CD4-positive, alpha-beta memory T cell (primary cell): ENCODE data around the gene ICA1L. TPM values are rescaled to one million over a fixed set of nuclear protein-coding genes. Genes with fewer than 3 reads are reported as not detected.
"Not testable (repeated sequence)": the region's sequence is repeated elsewhere in the genome, so short reads cannot be mapped to it uniquely, and the experiment has no call there.

ENCODE experiments used
- CTCF ChIA-PET: fragments of 350-600 bp; sonication (Branson Sonifier 250); formaldehyde crosslinking; loops from one replicate; lab custom pipeline; 2021; ENCODE audit warnings: inconsistent platforms; ENCODE audit not compliant: partially characterized antibody; lab: Charles Lee
- POLR2A ChIA-PET: fragments of 350-600 bp; sonication (Branson Sonifier 250); formaldehyde crosslinking; loops from one replicate; lab custom pipeline; 2021; ENCODE audit not compliant: partially characterized antibody; lab: Charles Lee
- DNase-seq, 5 donors: peaks; one replicate each; pipeline versions ENCODE4 v3.0.0 to v3.0.0-alpha.2; 2020 to 2022; ENCODE audit warnings: mixed read lengths in 1 of 5
- H3K27ac ChIP-seq: one replicate; pipeline ENCODE4 v1.7.0; 2013; ENCODE audit warnings: low read depth, low read length
- H3K27me3 ChIP-seq: 2 replicates; pipeline ENCODE4 v1.7.0; 2013; ENCODE audit warnings: mild to moderate bottlenecking, low read length, moderate library complexity; ENCODE audit not compliant: insufficient read depth
- H3K36me3 ChIP-seq: 2 replicates; pipeline ENCODE4 v1.7.0; 2013; ENCODE audit warnings: mild to moderate bottlenecking, low read length, moderate library complexity; ENCODE audit not compliant: insufficient read depth
- H3K4me1 ChIP-seq: 2 replicates; pipeline ENCODE4 v1.7.0; 2013; ENCODE audit warnings: mild to moderate bottlenecking, low read length, moderate library complexity; ENCODE audit not compliant: insufficient read depth
- H3K4me3 ChIP-seq, 2 donors: one replicate each; pipeline ENCODE4 v1.7.0; 2013; ENCODE audit warnings: low read length in 2 of 2, mild to moderate bottlenecking in 1 of 2
- H3K9me3 ChIP-seq, 2 donors: one replicate each; pipeline ENCODE4 v1.7.0; 2013; ENCODE audit warnings: low read length in 2 of 2, control low read depth in 1 of 2; ENCODE audit not compliant: control insufficient read depth in 1 of 2
- H3K27ac Mint-ChIP-seq, 7 donors: one replicate each; pipeline ENCODE4 v1.8.0; 2020 to 2021; ENCODE audit warnings: mixed read lengths in 7 of 7, mild to moderate bottlenecking in 6 of 7, inconsistent platforms in 3 of 7, moderate library complexity in 3 of 7
- H3K27me3 Mint-ChIP-seq, 2 donors: one replicate each; pipeline ENCODE4 v1.8.0; 2020 to 2021; ENCODE audit warnings: mixed read lengths in 2 of 2
- H3K36me3 Mint-ChIP-seq, 2 donors: one replicate each; pipeline ENCODE4 v1.8.0; 2020 to 2021; ENCODE audit warnings: mixed read lengths in 2 of 2, inconsistent platforms in 1 of 2, mild to moderate bottlenecking in 1 of 2
- H3K4me1 Mint-ChIP-seq, 4 donors: one replicate each; pipeline ENCODE4 v1.8.0; 2020 to 2021; ENCODE audit warnings: mixed read lengths in 4 of 4, mild to moderate bottlenecking in 1 of 4
- H3K4me3 Mint-ChIP-seq, 8 donors: one replicate each; pipeline ENCODE4 v1.8.0; 2020 to 2021; ENCODE audit warnings: mixed read lengths in 8 of 8, mild to moderate bottlenecking in 7 of 8, moderate library complexity in 6 of 8, inconsistent platforms in 3 of 8
- H3K9me3 Mint-ChIP-seq, 8 donors: one replicate each; pipeline ENCODE4 v1.8.0; 2020 to 2021; ENCODE audit warnings: mixed read lengths in 8 of 8, mild to moderate bottlenecking in 5 of 8, inconsistent platforms in 3 of 8, moderate library complexity in 1 of 8
- intact Hi-C: fragments of 100-400 bp; cut with micrococcal nuclease; formaldehyde crosslinking; loops from one replicate; pipeline ENCODE4 v1.15.1; 2023
- polyA plus RNA-seq, 2 donors: library from polyadenylated mRNA; unstranded; fragments of 300-500 nt; fragmentation: Illumina TruSeq; gene quantifications; one replicate each; pipeline ENCODE4 v1.2.3, GENCODE V29; 2021
- total RNA-seq, 2 experiments: library from RNA; stranded (reverse); gene quantifications; one replicate each; pipeline ENCODE4 v1.2.3, GENCODE V29; 2021

The ICA1L gene
- total and polyA plus RNA-seq, 4 experiments from 2014 or later = 0.45 to 1.8 (median 0.54) TPM

DNA sequence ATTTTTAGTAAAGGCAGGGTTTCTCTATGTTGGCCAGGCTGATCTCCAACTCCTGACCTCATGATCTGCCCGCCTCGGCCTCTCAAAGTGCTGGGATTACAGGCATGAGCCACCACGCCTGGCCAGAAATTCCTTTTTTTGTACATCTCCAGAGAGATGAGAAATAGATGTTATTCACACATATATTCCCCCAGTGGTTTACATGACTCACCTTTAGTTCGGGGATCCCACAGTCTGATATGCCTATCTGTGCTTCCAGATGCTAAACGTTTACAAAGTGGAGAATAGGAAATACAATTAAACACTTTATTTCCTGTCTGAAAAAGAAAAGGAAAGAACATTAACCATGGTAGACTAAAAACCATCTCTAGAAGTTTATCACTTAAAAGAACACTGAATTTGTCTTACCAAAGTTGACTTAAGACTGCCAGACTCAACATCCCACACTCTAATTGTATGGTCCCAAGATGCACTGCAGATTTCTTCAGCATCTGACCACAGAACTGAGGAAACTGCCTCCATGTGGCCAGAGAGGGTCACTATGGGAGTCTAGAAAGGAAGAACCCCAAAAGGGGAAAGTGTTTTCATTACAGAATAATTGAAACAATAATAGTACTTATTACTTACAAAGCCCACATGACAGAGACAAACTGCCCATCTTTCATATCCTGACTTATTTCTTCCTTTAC, 12.6 kb upstream of the ICA1L start:
- peaks cover 6% of the 10 kb centered on the region for H3K36me3 ChIP-seq
- no peaks in the 10 kb centered on the region for H3K9me3 ChIP-seq
- no peak overlapping the region for H3K4me3 Mint-ChIP-seq
- H3K27ac ChIP-seq = no peak overlapping the region
- no peaks in the 10 kb centered on the region for H3K4me1 ChIP-seq
- H3K27me3 Mint-ChIP-seq = no peaks in the 10 kb centered on the region
- no peak for DNase-seq
- no peaks in the 10 kb centered on the region for H3K9me3 Mint-ChIP-seq
- H3K4me1 Mint-ChIP-seq = no peaks in the 10 kb centered on the region
- peak overlapping the region in 1 of 7 donors; percentile 22 for H3K27ac Mint-ChIP-seq
- ChIA-PET CTCF (no interaction called here), POLR2A (no interaction called here)
- no peak overlapping the region for H3K4me3 ChIP-seq
- no peaks in the 10 kb centered on the region for H3K27me3 ChIP-seq
- intact Hi-C loops = no loop called here
- H3K36me3 Mint-ChIP-seq = peaks cover 22 to 42% of the 10 kb centered on the region in 2 donors

DNA sequence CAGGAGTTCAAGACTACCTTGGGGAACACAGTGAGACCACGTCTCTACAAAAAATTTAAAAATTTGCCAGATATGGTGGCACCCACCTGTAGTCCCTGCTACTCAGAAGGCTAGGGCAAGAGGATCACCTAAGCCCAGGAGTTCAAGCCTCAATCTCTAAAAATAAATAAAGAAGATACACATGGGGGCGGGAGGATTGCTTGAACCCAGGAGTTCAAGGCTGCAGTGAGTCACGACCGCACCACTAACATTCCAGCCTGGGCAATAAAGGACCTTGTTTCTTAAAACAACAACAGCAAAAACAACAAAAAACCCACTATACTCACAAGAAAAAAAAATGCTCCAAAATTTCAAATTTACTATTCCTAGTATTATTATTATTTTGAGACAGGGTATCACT, 10.0 kb upstream of the ICA1L start:
- no peak overlapping the region for H3K4me3 Mint-ChIP-seq
- no peaks in the 10 kb centered on the region for H3K27me3 Mint-ChIP-seq
- POLR2A ChIA-PET = no interaction called here
- no peaks in the 10 kb centered on the region for H3K9me3 Mint-ChIP-seq
- CTCF ChIA-PET = interaction anchor here (1.7 kb wide), 1 partner anchor 10 kb away, joined by 9 read pairs; the partner anchor contains the start of gene ICA1L
- DNase-seq = no peak
- no peak overlapping the region for H3K27ac Mint-ChIP-seq
- no peak overlapping the region for H3K4me3 ChIP-seq
- no peaks in the 10 kb centered on the region for H3K27me3 ChIP-seq
- no peaks in the 10 kb centered on the region for H3K4me1 ChIP-seq
- no peaks in the 10 kb centered on the region for H3K9me3 ChIP-seq
- no peak overlapping the region for H3K27ac ChIP-seq
- no peaks in the 10 kb centered on the region for H3K4me1 Mint-ChIP-seq
- intact Hi-C loops = no loop called here
- H3K36me3 Mint-ChIP-seq = peaks cover 22 to 31% of the 10 kb centered on the region in 2 donors
- H3K36me3 ChIP-seq = peaks cover 6% of the 10 kb centered on the region

DNA sequence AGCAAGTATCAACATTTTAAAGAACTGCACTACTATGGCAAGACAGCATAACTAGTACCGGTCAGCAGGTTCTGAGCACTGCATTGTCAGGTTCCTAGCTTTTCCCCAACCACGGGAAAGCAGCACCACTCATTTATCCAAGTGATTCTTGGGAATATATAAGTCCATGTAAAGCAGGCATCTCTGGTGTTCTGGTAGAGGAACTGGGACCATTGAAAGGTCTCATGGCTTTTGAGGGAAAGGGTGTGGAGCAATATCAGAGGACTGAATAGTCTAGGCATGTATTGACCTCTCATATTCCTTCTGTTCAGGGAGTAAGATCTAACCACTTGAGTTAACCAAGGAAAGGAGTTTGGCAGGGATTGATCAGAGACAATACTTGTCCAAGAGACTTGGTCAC, 6.1 kb upstream of the ICA1L start:
- no peak overlapping the region for H3K27ac ChIP-seq
- H3K9me3 ChIP-seq = no peaks in the 10 kb centered on the region
- no peaks in the 10 kb centered on the region for H3K36me3 ChIP-seq
- Mint-ChIP-seq H3K9me3 (no peaks in the 10 kb centered on the region), H3K4me1 (peaks cover 0 to 4% (median under 1%) of the 10 kb centered on the region in 4 donors), H3K27me3 (no peaks in the 10 kb centered on the region), H3K36me3 (peaks cover 3 to 4% of the 10 kb centered on the region in 2 donors), H3K27ac (no peak overlapping the region), H3K4me3 (no peak overlapping the region)
- intact Hi-C loops = loop anchor here (10.0 kb wide), 1 partner anchor 137 kb away; the partner anchor contains the start of gene NBEAL1
- CTCF ChIA-PET = interaction anchor here (0.6 kb wide), 1 partner anchor 9 kb away, joined by 3 read pairs; no protein-coding TSS in a partner anchor
- no peaks in the 10 kb centered on the region for H3K27me3 ChIP-seq
- H3K4me1 ChIP-seq = no peaks in the 10 kb centered on the region
- H3K4me3 ChIP-seq = no peak overlapping the region
- POLR2A ChIA-PET = no interaction called here
- DNase-seq = no peak

DNA sequence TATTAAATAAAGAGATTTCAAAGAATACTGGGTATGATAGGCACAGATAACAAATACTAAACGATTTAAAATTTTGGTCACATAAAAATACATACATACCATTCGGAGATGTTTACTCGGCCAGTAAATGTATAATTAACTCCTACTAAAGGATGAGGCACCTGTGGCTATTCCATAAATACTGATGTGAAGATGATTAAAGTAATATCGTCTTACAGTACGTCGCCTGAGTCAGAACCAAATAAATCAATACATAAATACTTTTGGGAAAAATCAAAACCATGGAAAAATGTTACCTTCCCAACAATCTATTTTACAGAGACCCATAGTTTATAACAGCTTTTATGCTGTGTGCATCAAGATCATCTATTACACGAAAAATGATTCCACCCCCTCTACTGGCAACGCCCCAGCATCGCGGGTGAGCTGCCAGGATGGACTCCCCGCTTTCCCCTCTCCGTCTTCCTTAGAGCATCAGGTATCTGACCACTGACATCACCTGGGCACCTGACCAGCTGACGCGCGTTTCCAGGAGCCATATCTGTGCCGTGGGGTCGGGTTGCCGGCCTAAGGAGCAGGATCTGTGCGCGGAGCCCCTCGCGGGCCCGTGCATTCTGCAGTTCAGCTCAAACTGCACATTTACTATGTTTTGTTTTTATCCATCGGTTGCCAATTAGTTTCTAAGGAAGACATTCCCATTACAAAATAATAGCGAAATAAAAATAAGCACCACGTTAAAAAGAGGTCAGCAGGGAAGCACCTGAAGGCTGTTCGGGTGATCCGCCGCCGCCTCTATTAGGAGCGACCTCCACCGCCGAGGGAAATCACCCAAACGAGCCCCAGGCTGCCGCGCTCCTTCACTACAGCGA, 901 bp downstream of the ICA1L start:
- peak; percentile 44 to 57 (median 51) for DNase-seq
- ChIA-PET POLR2A (interaction anchor here (0.5 to 2.6 kb wide), 7 partner anchors 9 to 282 kb away, joined by 3 to 9 read pairs (median 4); partner anchors contain the start of genes FAM117B and WDR12), CTCF (interaction anchor here (0.5 to 4.6 kb wide), 14 partner anchors 10 to 322 kb away, joined by 3 to 53 read pairs (median 3); no protein-coding TSS in a partner anchor)
- peak overlapping the region; percentile 87 to 97 (median 94) for H3K4me3 Mint-ChIP-seq
- Histone ChIP-seq H3K4me3 (peak overlapping the region; percentile 59 to 62), H3K27me3 (no peaks in the 10 kb centered on the region), H3K27ac (peak overlapping the region; percentile 51), H3K4me1 (peaks cover 3% of the 10 kb centered on the region), H3K36me3 (no peaks in the 10 kb centered on the region), H3K9me3 (no peaks in the 10 kb centered on the region)
- peaks cover 0 to 6% of the 10 kb centered on the region in 2 donors for H3K36me3 Mint-ChIP-seq
- no peaks in the 10 kb centered on the region for H3K9me3 Mint-ChIP-seq
- intact Hi-C loops = loop anchor here (1.0 to 10.0 kb wide), 6 partner anchors 39 to 367 kb away; partner anchors contain the start of genes CYP20A1, FAM117B and NBEAL1
- peaks cover 5 to 13% (median 9%) of the 10 kb centered on the region in 4 donors for H3K4me1 Mint-ChIP-seq
- H3K27ac Mint-ChIP-seq = peak overlapping the region in 6 of 7 donors; percentile 18 to 71 (median 59)
- no peaks in the 10 kb centered on the region for H3K27me3 Mint-ChIP-seq

DNA sequence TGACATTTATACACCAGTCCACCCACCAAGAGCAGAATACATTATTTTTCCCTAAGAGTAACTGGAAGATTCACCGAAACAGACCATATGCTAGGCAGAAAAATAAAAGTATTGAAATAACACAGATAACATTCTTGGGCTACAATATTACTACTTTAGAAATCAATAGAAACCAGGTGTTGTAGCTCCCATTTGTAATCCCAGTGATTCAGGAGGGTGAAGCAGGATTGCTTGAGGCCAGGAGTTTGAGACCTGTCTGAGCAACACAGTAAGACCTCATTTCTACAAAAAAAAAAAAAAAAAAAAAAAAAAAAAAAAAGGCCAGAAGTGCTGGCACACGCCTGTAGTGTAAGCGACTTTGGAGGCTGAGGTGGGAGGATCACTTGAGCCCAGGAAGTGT, 9.6 kb downstream of the ICA1L start:
- H3K27me3 ChIP-seq = no peaks in the 10 kb centered on the region
- no peaks in the 10 kb centered on the region for H3K36me3 Mint-ChIP-seq
- ChIA-PET CTCF (interaction anchor here (0.8 kb wide), 1 partner anchor 273 kb away, joined by 3 read pairs; no protein-coding TSS in a partner anchor), POLR2A (interaction anchor here (1.5 kb wide), 1 partner anchor 9 kb away, joined by 3 read pairs; no protein-coding TSS in a partner anchor)
- intact Hi-C loops = no loop called here
- no peak overlapping the region for H3K27ac Mint-ChIP-seq
- H3K4me1 ChIP-seq = no peaks in the 10 kb centered on the region
- H3K4me1 Mint-ChIP-seq = no peaks in the 10 kb centered on the region
- H3K9me3 Mint-ChIP-seq = peaks cover 0 to 6% (median 0%) of the 10 kb centered on the region in 8 donors
- H3K27ac ChIP-seq = no peak overlapping the region
- H3K36me3 ChIP-seq = no peaks in the 10 kb centered on the region
- DNase-seq = no peak
- no peaks in the 10 kb centered on the region for H3K9me3 ChIP-seq
- H3K4me3 Mint-ChIP-seq = no peak overlapping the region
- H3K27me3 Mint-ChIP-seq = no peaks in the 10 kb centered on the region
- H3K4me3 ChIP-seq = no peak overlapping the region

DNA sequence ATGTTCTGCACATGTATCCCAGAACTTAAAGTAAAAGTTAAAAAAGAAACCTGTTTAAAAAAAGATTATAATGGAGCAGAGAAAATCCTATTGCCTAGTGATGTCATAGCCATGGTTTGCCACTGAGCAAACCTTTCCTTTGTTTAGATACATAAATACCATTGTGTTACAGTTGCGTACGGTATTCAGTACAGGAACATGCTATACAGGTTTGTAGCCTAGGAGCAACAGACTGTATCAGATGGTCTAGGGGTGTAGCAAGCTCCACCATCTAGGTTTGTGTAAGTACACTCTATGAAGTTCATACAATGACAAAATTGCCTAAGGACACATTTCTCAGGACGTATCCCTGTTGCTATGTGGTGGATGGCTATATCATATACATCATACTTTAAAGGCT, 13.0 kb downstream of the ICA1L start:
- Histone ChIP-seq H3K27me3 (no peaks in the 10 kb centered on the region), H3K36me3 (no peaks in the 10 kb centered on the region), H3K4me1 (no peaks in the 10 kb centered on the region), H3K9me3 (no peaks in the 10 kb centered on the region), H3K27ac (no peak overlapping the region), H3K4me3 (no peak overlapping the region)
- no peaks in the 10 kb centered on the region for H3K36me3 Mint-ChIP-seq
- CTCF ChIA-PET = no interaction called here
- intact Hi-C loops = no loop called here
- H3K27me3 Mint-ChIP-seq = no peaks in the 10 kb centered on the region
- DNase-seq = no peak
- POLR2A ChIA-PET = no interaction called here
- no peak overlapping the region for H3K27ac Mint-ChIP-seq
- peaks cover 0 to 15% (median under 1%) of the 10 kb centered on the region in 8 donors for H3K9me3 Mint-ChIP-seq
- no peaks in the 10 kb centered on the region for H3K4me1 Mint-ChIP-seq
- H3K4me3 Mint-ChIP-seq = no peak overlapping the region

DNA sequence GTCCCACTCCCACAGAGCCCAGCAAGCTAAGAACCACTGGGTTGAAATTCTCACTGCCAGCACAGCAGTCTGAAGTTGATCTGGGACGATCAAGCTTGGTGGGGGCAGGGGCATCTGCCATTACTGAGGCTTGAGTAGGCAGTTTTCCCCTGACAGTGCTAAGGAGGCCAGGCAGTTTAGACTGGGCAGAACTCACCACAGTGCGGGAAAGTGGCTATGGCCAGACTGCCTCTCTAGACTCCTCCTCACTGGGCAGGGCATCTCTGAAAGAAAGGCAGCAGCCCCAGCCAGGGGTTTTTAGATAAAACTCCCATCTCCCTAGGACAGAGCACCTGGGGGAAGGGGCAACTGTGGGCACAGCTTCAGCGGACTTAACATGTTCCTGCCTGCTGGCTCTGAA, 22.2 kb downstream of the ICA1L start:
- H3K27ac Mint-ChIP-seq, intact Hi-C loops, H3K36me3 Mint-ChIP-seq, H3K4me1 Mint-ChIP-seq, POLR2A ChIA-PET, H3K9me3 ChIP-seq, H3K36me3 ChIP-seq, H3K9me3 Mint-ChIP-seq, H3K4me3 ChIP-seq, CTCF ChIA-PET, H3K4me1 ChIP-seq, DNase-seq, H3K4me3 Mint-ChIP-seq, H3K27ac ChIP-seq, H3K27me3 ChIP-seq, H3K27me3 Mint-ChIP-seq: not testable (repeated sequence)
